GM06990 (cell line): ENCODE measurements around the gene SHCBP1.

Experiments used
- DNase-seq: peaks from one replicate; pipeline ENCODE4 v3.0.0-alpha.2; 2011; ENCODE audit not compliant: insufficient read length; ENCODE audit errors: extremely low read depth
- H3K27me3 ChIP-seq: replicated peaks from 2 replicates; pipeline ENCODE4 v1.6.0; 2011; ENCODE audit warnings: low read length; ENCODE audit not compliant: control insufficient read depth, insufficient read depth
- H3K36me3 ChIP-seq: 2 replicates; pipeline ENCODE4 v1.5.1; 2011; ENCODE audit warnings: low read length; ENCODE audit not compliant: control insufficient read depth, insufficient read depth
- H3K4me3 ChIP-seq: replicated peaks from 2 replicates; pipeline ENCODE4 v1.5.1; 2011; ENCODE audit warnings: low read depth, mild to moderate bottlenecking, control low read depth, low read length
- CTCF ChIP-seq: IDR thresholded peaks from 2 replicates; pipeline ENCODE4 v1.5.1; 2011; ENCODE audit warnings: low read length, control low read depth, mild to moderate bottlenecking, inconsistent platforms; ENCODE audit not compliant: insufficient read depth, poor library complexity, severe bottlenecking

Gene SHCBP1

GRCh38 chr16:46649588-46650253 lies 28.5 kb upstream of the SHCBP1 start:
- H3K27me3 ChIP-seq = no peaks in the 10 kb centered on the region
- DNase-seq = no peak
- TF ChIP-seq CTCF = no peak
- no peak overlapping the region for H3K4me3 ChIP-seq
- no peaks in the 10 kb centered on the region for H3K36me3 ChIP-seq

GRCh38 chr16:46648656-46649055 lies 27.5 kb upstream of the SHCBP1 start:
- no peaks in the 10 kb centered on the region for H3K36me3 ChIP-seq
- no peak overlapping the region for H3K4me3 ChIP-seq
- no peaks in the 10 kb centered on the region for H3K27me3 ChIP-seq
- no peak for DNase-seq
- no peak for TF ChIP-seq CTCF

- Histone ChIP-seq H3K36me3 (no peaks in the 10 kb centered on the region), H3K27me3 (no peaks in the 10 kb centered on the region), H3K4me3 (no peak overlapping the region)
- no peak for TF ChIP-seq CTCF
- DNase-seq = no peak
These were observed 18.1 kb upstream of the SHCBP1 start for GRCh38 chr16:46638947-46639925.

GRCh38 chr16:46632778-46633733 lies 11.9 kb upstream of the SHCBP1 start:
- TF ChIP-seq CTCF = no peak
- DNase-seq = no peak
- H3K36me3 ChIP-seq = no peaks in the 10 kb centered on the region
- no peaks in the 10 kb centered on the region for H3K27me3 ChIP-seq
- H3K4me3 ChIP-seq = no peak overlapping the region
